Stimulated activated naive CD4-positive, alpha-beta T cell (primary cell): ENCODE measurements around the gene ABCD3.
A peak's percentile ranks its signal among the peaks of the same experiment; 100 is the strongest.
"Not testable (repeated sequence)": the region's sequence is repeated elsewhere in the genome, so short reads cannot be mapped to it uniquely, and the experiment has no call there.

Experiments used
- DNase-seq, 6 experiments: peaks; one replicate each; lab custom pipeline; 2025; lab: John Stamatoyannopoulos, UW

Gene ABCD3

DNA sequence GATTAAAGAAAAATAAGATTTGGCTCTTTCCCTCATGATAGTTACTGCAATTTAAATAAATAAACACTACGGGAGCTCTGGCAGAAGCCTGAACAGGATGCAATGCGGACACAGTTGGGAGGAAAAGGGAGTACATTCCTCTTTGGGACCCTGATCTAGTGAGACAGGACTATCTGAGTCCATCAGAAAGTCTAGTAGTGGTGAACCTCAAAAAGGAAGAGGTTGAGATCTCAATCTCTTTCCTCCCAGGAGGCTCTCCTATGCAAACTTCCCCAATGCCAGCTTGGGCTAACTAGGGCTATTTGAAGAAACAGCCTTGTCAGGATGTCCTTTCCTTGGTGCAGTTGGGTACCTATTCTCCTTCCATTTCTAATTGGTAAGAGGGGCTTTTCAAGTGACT lies 4.9 kb upstream of the ABCD3 start:
- DNase-seq: no peak

DNA sequence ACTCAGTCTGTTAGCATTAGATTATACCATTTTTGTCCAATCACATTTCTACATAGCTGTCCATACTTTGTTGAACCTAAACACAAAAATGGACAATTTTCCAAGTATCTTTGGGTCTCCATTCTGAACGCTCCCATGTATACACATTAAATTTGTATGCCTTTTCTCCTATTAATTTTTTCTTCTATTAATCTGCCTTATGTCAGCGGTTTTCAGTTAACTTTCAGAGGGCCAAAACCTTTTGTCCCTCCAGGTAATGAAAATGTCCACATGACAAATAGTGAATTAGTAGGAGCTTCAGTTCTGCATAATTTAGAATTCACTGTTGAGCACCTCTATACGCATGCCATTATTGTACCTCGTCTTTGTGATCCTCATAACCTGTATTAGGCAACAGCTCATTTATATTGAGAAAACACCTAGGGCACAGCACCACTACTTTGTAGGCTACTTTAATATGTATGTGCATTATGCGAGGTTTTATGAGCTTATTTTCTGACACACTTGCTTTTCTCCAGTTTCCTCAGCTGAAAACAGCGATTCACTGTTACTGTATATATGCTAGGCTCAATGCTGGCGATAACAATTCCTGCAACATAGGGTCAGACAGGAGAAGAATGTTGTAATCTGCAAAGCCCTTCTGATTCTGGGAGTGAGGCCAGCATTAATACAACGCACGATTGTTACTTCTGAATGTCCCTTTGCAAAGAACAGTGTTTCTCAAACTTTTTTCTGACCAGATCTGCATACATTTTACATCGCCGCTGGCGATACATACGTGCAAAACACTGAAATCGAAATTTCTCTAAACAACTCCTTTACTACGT lies 1.1 kb upstream of the ABCD3 start:
- DNase-seq: no peak

DNA sequence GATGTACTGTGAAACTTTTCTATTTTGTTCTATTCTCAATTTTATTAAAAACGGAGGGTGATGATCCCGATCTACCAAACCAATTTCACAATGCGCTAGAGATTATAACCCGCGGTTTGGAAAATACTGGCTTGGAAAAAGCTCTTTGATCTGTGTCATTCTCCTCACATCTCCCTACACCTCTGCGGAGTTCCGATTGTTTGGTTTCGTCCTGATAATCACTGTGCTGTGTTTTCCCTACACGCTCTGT lies 536 bp upstream of the ABCD3 start:
- no peak for DNase-seq

DNA sequence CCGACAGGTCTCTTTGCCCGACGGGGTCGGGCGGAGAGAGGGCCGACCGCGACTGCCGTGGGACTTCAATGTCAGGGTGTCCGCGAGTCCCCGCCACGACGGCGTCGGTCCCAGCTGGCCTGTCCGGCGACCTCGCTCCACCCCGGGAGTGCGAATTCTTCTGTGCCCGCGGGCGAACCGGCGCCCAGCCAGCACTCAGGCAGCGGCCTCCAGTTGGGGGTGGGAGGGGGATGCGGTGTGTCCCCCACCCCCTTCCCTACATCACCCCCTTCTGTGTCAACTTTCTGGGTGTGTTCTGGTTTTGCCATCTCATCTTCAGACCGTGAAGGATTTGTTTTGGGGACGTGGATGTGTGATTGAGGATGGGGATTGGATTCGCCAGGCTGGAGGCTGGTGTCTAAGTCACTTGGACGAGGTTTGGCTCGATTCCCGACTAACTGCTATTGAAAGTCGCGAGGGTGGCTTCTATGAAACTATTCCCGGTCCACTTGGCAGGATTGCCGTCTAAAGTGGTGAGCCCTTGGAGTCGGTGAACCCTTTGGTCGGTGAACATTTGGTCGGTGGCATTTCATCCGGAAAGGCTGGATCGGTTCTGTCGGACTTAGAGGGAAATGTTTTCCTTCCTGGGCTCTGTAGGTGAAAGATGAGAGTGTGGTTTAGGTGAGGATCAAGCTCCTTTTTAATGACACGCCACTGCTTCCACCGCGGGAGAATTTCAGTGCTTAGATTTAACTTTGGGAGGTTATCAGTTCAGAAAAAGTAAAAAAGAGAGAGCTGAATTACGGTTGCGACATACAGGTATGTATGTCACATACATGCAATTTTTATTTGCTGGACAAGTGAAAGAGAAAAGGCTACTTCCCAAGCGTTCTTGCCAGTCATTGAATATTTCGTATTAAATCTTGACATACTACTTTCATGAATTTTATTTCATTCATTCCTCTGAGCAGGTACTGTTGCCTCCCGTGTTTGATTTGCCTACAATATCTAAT lies 771 bp downstream of the ABCD3 start:
- peak in 3 of 6 experiments; percentile 12 to 28 (median 15) for DNase-seq

DNA sequence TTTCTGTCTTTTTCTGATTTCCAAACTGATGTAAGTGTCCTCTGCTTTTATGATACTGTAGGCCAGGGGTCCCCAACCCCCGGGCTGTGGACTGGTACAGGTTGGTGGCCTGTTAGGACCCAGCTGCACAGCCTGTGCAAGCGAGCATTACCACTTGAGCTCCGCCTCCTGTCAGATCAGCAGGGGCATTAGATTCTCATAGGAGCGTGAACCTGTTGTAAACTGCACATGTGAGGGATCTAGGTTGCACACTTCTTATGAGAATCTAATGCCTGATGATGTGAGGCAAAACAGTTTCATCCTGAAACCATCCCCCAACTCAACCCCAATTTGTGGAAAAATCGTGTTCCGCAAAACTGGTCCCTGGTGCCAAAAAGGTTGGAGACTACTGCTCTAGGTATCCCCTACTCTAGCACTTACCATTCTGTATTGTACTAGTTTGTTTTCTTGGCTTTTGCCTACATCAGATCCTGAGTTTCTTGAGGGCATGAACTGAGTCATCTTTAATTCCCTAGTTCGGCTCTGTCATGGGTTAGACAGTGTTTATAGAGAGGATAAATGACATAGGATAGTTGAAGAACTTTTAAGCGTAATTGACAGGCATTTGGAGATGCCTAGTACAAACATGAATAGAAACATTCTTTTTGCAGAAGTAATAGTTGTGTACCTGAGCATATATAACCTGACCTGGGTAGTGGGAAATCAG lies 4.1 kb downstream of the ABCD3 start:
- DNase-seq: no peak

DNA sequence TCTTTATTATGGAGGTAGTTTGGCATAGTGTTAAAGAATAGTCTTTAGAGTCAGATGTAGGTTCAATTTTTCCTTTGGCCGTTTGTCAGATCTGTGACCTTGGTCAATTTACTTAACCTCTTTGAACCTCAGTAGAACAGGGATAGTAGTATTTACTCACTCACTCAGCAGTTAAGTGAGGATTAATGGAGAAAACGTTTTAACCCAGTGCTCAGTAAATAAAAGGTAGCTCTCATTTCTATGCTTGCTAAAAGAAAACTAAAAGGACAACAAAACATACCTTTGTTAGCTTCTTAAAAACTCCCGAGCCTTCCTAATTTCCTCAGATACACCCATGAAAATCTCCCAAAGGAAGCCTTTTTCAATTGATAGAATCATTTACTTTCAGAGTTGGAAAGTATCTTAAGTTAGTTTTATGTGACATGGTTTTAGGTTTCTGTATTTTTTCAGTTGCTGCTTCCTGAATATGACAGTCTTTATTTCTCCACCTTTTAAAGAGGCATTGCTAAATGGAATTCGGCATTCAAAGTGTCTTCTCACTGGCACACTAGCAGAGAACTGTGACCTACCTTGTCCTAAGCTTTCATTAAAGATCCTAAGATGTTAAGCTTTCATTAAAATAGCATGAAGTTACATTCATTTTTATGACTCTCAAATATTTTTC lies 7.8 kb downstream of the ABCD3 start:
- no peak for DNase-seq

DNA sequence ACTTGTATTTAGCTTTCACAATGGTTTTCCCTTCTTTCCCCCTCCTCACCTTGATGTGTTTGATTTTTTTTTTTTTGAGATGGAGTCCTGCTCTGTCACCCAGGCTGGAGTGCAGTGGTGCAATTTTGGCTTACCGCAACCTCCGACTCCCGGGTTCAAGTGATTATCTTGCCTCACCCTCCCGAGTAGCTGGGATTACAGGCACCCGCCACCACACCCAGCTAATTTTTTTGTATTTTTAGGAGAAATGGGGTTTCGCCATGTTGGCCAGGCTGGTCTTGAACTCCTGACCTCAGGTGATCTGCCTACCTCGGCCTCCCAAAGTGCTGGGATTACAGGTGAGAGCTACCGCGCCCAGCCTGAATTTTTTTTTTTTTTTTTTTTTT lies 8.3 kb downstream of the ABCD3 start:
- not testable (repeated sequence) for DNase-seq

DNA sequence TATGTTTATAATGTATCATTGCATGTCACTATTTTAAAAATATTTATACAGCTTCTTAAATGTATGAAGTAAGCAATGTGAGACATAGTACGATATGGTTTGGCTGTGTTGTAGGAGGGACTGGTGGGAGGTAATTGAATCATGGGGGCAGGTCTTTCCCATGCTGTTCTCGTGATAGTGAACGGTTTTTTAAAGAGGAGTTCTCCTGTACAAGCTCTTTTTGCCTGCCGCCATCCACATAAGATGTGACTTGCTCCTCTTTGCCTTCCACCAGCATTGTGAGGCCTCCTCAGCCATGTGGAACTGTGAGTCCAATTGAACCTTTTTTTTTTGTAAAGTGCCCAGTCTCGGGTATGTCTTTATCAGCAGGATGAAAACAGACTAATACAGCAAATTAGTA lies 10.3 kb downstream of the ABCD3 start:
- DNase-seq: no peak

DNA sequence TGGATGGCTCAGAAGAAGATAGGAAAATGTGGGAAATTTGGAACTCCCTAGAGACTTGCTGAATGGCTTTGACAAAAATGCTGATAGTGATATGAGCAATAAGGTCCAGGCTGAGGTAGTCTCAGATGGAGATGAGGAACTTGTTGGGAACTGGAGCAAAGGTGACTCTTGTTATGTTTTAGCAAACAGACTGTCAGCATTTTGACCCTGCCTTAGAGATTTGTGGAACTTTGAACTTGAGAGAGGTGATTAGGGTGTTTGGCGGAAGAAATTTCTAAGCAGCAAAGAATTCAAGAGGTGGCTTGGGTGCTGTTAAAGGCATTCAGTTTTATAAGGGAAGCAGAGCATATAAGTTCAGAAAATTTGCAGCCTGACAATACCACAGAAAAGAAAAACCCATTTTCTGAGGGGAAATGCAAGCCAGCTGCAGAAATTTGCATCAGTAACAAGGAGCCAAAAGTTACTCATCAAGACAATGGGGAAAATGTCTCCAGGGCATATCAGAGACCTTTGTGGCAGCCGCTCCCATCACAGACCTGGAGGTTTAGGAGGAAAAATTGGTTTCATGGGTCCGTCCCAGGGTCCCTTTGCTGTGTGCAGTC lies 10.8 kb downstream of the ABCD3 start:
- DNase-seq: not testable (repeated sequence)

DNA sequence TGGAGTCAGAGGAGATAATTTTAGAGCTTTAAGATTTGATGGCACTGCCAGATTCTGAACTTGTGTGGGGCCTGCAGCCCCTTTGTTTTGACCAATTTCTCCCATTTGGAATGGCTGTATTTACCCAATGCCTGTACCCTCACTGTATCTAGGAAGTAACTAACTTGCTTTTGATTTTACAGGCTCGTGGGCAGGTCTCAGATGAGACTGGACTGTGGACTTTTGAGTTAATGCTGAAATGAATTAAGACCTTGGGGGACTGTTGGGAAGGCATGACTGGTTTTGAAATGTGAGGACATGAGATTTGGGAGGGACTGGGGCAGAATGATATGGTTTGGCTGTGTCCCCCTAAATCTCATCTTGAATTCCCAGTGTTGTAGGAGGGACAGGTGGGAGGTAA lies 11.9 kb downstream of the ABCD3 start:
- DNase-seq: not testable (repeated sequence)

DNA sequence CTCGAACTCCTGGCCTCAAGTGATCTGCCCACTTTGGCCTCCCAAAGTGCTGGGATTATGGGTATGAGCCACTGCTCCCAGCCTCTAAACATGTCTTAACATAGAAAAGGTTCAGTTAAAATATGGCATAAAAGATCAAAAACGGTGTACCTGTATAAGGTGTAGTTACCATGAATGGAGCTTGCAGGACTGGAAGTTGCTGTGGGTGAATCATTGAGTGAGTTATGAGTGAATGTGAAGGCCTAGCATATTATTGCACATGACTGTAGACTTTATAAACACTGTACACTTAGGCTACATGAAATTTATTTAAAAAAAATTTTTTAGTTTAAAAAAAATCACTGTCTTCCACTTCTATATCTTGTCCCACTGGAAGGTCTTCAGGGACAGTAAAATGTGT lies 15.7 kb downstream of the ABCD3 start:
- no peak for DNase-seq

DNA sequence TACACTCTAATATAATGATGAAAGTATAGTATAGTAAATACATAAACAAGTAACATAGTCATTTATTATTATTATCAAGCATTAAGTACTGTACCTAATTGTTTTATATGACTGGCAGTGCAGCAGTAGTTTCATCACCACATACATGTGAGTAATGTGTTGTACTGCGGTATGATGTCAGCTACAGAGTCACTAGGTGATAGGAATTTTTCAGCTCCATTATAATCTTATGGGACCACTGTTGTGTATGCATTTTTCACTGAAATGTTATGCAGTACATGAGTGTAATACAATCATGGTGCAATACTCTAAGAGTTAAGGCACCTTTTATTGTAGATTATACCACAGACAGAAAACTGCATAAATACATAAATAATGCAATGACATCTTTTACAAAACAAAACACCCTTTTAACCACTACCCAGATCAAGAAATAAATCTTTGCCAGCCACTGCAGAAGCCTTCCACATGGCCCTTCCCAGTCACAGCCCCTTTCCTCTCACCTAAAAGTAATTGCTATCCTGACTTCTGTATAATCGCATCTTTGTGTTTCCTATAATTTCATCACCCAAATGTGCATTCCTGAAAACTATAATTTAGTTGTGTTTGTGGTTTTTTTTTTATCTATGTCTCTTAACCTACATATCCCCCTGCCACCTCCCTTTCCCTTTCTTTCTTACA lies 16.3 kb downstream of the ABCD3 start:
- DNase-seq: no peak

DNA sequence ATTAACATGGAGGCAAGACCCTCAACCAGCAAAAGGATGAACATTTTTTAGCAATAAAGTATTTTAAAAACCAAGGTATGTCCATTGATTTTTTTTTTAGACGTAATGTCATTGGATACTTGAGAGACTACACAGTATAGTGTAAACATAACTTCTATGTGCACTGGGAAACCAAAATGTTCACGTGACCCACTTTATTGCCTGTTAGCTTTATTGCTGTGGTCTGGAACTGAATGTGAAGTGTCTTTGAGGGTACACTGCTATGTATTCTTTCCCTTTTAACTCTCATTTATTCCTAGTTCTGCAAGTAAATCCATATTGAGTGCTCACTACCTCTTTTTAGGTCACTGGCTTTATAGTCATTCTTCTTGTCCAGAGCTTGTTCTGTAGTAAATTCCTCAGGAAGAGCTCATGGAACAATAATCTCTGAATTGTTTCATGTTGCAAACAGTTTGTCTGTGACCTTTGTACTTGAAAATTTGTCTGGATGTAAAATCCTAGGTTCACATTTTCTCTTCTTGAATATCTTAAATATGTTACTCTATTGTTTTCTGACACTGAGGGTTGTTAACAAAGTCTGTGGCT lies 20.6 kb downstream of the ABCD3 start:
- no peak for DNase-seq

DNA sequence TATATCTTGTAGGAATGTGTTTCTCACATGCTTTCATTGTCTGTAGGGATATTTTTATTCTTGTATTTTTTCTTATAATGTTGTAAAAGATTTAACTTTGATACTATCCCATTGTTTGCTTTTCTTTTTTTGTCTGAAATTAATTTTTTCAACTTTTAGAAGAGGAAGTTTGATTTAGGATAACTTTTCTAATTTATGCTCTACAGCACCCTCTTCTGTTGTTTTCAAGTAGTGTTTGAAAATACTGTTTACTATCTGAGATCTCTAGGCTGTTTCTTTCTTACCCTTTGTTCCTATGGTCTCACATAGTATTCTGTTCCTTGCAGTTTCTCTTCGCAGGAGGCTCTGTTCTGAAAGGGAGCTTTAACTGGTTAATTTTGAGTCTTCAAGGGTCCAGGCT lies 21.9 kb downstream of the ABCD3 start:
- DNase-seq: no peak

DNA sequence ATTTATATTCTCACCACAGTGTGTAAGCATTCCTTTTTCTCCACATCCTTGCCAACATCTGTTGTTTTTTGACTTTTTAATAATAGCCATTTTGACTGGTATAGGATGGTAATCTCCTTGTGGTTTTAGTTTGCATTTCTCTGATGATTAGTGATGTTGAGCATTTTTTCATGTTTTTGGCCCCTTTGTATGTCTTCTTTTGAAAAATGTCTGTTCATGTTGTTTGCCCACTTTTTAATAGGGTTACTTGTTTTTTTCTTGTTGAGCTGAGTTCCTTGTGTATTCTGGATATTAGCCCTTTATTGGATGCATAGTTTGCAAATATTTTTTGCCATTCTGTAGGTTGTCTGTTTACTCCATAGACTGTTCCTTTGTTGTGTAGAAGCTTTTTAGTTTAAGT lies 24.9 kb downstream of the ABCD3 start:
- DNase-seq: not testable (repeated sequence)

DNA sequence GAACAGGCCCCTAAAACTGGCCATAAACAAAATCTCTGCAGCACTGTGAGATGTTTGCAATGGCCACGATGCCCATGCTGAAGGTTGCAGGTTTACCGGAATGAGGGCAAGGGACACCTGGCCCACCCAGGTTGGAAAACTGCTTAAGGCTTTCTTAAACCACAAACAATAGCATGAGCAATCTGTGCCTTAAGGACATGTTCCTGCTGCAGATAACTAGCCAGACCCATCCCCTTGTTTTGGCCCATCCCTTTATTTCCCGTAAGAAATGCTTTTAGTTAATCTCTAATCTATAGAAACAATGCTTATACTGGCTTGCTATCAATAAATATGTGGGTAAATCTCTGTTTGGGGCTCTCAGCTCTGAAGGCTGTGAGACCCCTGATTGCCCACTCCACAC lies 26.6 kb downstream of the ABCD3 start:
- not testable (repeated sequence) for DNase-seq

DNA sequence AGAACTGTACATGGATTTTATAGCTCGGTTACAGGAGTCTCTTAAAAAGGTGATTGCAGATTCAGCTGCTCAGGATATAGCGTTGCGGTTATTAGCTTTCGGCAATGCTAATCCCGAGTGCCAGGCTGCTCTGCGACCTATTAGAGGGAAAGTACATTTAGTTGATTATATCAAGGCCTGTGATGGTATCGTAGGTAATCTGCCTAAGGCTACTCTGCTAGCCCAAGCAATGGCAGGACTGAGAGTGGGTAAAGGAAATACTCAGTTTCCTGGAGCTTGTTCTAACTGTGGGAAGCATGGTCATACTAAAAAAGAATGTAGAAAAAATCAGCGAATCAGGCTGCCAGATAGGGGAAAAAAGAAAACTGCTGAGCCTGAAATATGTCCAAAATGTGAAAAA lies 27.5 kb downstream of the ABCD3 start:
- DNase-seq: not testable (repeated sequence)

DNA sequence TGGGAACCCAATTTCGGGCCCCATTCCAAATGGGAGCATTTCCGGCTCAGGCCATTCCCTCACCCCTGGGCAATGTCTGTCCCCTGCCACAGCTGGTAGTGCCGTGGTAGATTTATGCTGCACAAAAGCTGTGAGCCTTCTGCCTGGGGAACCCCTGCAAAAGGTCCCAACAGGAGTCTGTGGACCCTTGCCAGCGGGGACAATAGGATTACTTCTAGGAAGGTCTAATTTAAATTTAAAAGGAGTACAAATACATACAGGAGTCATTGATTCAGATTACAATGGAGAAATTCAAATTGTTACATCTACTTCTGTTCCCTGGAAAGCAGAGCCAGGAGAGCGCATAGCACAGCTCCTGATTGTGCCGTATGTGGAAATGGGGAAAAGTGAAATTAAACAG lies 28.0 kb downstream of the ABCD3 start:
- DNase-seq: not testable (repeated sequence)

DNA sequence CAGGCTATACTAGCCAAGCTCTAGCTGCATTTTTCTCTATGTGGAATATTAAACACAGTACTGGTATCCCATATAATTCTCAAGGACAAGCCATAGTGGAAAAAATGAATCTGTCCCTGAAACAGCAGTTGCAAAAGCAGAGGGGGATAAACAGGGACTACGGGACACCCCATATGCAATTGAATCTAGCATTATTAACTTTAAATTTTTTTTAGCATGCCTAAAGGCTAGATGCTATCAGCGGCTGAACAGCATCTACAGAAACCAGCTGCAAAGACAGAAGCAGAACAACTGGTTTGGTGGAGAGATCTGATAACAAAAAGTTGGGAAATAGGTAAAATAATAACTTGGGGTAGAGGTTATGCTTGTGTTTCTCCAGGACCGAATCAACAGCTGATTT lies 30.6 kb downstream of the ABCD3 start:
- not testable (repeated sequence) for DNase-seq

DNA sequence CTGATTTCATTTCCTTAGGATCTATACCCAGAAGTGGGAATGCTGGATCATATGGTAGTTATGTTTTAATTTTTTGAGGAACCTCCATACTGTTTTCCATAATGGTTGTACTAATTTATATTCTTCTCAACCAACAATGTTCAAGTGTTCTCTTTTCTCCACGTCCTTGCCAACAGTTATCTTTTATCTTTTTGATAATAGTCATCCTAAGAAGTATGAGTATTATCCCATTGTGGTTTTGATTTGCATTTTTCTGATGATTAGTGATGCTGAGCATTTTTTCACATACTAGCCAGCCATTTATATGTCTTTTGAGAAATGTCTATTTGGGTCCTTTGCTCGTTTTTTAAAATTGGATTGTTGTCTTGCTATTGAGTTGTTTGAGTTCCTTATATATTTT lies 38.5 kb downstream of the ABCD3 start:
- DNase-seq: no peak

DNA sequence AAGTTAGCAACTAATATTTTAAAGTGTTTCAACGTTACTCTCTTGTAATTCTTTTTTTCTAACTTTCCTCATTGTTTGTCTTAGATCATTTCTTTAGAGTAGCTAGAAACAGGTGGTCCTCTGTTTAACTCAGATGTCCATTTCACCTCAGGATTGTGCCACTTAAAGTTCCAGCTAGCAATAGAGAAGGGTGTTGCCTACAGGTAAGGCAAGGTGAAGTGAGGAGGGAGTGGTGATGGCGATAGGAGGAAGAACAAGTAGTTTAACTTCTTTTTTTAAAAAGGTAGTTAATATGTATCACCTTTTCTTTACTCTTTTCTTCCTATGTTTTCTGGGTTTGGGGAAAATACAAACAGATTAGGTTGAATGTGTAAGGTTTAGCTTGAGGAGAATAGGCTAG lies 44.4 kb downstream of the ABCD3 start:
- DNase-seq: no peak
